GM18520 (cell line): ENCODE results near the gene TAS2R4.
"Not testable (repeated sequence)": the region's sequence is repeated elsewhere in the genome, so short reads cannot be mapped to it uniquely, and the experiment has no call there.

Experiments used
- ATAC-seq: cut with Tn5 transposase; IDR thresholded peaks from one replicate; pipeline ENCODE4 v1.9.1; 2021; ENCODE audit not compliant: unreplicated experiment

TAS2R4 gene, protein sequence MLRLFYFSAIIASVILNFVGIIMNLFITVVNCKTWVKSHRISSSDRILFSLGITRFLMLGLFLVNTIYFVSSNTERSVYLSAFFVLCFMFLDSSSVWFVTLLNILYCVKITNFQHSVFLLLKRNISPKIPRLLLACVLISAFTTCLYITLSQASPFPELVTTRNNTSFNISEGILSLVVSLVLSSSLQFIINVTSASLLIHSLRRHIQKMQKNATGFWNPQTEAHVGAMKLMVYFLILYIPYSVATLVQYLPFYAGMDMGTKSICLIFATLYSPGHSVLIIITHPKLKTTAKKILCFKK

DNA sequence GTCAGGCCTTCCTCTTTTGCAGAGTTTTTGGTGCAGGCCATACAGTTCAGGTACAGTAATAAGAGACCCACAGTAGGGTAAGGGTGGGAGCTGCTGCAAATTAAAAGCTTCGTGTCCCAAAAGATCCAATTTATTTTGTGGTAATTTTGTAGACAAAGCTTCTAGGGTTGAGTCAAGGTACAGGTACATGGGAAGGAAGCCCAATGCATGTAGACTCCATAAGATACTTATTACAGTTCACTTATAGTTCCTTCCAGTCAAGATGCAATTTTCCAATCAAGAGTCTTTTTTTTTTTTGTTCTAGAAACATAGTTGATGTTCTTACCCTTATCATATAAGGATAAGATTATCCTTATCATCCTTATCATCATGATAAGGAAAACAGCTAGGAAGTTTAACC, at the start of gene TAS2R4:
TSS of gene TAS2R4 (plus strand) at position 301 of the 400 bp plus-strand sequence. CDS start 1,815 bp downstream, outside the sequence.
- no peak for ATAC-seq

- no peak for ATAC-seq
Measured at GRCh38 chr7:141729020-141729419, 47.5 kb upstream of the TAS2R4 start.

- no peak for ATAC-seq
Measured at GRCh38 chr7:141731476-141732149, 44.9 kb upstream of the TAS2R4 start.

DNA sequence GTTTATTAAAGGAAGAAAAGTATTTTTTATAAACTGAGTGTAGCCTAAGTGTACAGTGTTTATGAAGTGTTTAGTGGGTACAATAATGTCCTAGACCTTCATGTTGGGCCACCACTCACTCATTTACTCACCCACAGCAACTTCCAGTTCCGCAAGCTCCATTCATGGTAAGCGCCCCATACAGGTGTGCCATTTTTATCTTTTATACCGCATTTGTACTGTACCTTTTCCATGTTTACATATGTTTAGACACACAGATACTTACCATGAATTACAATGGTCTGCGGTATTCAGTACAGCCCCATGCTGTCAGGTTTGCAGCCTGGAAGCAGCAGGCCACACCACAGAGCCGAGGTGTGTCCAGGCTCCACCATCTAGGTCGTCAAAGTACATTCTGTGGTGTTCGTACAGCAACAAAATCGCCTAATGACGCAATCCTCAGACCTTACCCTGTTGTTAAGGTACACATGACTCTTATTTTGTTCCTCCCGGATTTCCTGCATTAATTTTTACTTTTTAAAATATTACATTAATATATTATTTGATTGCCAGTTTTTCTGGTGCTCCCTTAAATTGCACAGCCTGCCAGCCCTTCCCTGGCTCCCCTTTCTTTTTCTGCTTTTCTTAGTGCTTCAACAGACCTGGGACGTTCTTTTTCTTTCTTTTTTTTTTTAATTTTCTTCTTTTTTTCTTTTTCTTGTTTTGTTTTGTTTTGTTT, 39.2 kb upstream of the TAS2R4 start:
- no peak for ATAC-seq

DNA sequence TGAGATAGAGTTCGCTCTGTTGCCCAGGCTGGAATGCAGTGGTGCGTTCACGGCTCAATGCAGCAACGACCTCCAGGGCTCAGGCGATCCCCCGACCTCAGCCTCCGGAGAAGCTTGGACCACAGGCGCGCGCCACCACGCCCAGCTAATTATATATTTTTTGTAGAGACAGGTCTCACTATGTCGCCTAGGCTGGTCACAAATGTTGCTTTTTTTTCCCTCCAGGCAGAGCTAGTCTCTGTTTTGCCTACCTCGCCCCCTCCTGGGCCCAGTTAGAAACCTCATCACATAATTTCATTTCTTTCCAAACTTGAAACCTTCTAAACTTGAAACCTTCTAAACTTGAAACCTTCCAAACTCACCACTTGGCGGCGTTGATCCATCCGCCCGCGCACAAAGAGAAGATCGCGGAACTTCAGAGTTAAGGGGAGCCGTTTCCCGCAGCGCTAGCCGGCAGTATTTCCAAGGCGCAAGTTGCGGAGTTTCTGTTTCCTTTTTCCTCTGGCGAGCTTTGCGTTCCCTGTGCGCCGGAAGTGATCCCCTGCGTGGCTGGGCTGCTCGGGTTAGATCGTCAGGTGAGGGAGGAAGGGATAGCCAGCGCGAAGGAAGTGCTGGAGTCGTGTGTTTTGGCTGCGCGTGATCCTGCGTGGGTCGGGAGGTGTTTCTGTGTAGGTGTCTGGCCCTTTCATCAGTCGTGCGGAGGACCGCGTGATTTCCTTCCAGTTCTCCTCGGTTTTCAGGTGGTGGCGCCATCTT, 38.5 kb upstream of the TAS2R4 start, which contains the start of gene SSBP1:
TSS of gene SSBP1 (plus strand) at position 523 of the 756 bp plus-strand sequence. CDS start 809 bp downstream, outside the sequence.
- peak; percentile 90 for ATAC-seq

- ATAC-seq, result no peak
Measured at GRCh38 chr7:141738592-141739013, 37.9 kb upstream of the TAS2R4 start.

DNA sequence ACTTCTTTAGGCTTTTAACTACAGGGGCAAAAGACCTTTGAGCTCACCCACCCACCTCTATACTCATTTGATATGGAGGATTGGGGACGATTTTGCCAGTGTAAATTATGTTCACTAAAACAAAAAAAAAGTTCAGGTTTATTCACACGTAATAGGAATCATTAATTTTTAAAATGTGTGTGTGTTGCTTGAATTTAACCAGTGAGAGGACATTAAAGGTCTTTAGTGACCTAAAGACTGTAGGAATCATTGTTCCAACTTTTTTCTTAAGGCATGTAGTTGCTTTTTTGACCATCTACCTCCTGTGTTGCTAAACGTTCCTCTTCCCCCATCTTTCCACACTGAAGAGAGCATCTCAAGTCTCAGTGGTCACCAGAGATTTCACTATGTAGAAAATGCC, 37.2 kb upstream of the TAS2R4 start:
- no peak for ATAC-seq

DNA sequence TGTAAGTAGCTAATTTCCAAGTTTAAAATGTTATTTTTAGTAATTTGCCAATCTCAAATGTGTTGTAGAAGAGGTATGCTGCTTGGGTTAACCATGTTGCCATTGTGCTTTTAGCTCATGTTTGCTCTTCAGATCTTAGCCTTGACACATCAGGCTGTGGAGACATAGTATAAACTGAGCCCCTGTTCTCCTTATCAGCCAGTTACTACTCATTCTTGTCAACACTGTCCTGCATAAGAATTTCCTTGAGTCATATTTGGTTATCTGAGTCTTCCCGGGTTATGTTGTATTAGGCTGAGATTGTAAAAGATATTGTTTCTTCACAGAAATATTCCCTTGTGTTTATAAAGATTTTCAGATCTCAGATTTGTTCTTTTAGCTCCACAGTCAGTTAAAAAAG, 34.2 kb upstream of the TAS2R4 start:
- no peak for ATAC-seq

- ATAC-seq, result no peak
Measured at GRCh38 chr7:141744131-141744530, 32.3 kb upstream of the TAS2R4 start.

GRCh38 chr7:141748396-141748795, 28.1 kb upstream of the TAS2R4 start:
- ATAC-seq, result no peak

DNA sequence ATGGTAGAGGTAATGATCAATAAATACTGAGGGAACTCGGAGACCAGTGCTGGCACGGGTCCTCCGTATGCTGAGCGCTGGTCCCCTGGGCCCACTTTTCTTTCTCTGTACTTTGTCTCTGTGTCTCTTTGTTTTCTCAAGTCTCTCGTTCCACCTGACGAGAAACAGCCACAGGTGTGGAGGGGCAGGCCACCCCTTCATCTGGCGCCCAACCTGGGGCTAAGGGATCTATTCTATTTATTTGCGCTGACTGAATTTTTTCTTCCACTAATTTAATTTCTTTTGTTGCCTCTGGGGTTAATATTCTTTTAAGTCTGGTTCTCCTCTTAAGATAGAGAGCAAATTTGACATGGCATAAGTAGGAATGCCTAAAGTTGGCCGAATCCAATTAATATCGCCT, 24.6 kb upstream of the TAS2R4 start:
- ATAC-seq, result not testable (repeated sequence)

GRCh38 chr7:141752634-141753033, 23.8 kb upstream of the TAS2R4 start:
- no peak for ATAC-seq

- no peak for ATAC-seq
Measured at GRCh38 chr7:141754939-141755338, 21.5 kb upstream of the TAS2R4 start.

DNA sequence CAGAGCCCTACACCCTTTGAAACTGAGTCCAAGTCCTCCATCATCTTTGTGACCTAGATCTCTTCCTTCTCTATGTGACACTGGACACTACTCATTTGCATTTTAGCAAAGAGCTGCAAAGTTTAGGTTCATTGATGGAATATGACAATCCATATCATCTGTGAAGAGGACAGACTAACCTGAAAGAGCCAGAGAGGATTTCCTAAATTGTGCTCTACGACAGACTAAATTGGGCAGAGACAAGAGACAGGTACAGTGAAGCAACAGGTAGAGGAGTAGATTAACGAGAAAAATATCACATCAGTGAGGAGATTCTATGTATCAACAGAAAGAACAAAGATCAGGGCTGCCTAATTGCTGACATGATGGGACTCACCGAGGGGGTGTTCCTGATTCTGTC, 12.7 kb upstream of the TAS2R4 start, which contains the start of gene TAS2R3:
TSS of gene TAS2R3 (plus strand) at position 301 of the 400 bp plus-strand sequence. CDS start at position 363, 62 bp downstream.
- no peak for ATAC-seq

GRCh38 chr7:141770083-141770583, 6.3 kb upstream of the TAS2R4 start:
- not testable (repeated sequence) for ATAC-seq

- peak; percentile 77 for ATAC-seq
Measured at GRCh38 chr7:141785706-141786552, 9.5 kb downstream of the TAS2R4 start.

DNA sequence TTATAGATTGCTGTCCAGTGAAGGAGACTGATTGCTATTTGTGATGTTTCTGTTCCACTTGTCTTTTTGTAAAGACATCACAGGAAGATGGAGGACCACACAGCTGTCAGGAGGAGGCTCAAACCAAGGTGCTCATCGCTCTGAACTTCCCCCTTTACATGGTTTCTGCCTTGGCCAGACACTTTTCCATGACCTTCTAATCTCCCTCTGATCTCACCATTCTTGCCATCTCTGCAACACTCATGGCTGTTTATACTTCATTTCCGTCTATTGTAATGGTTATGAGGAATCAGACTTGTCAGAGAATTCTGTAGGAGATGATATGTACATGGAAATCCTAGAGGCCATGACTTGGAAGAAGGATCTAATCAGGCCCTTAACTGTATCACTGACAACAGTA, 11.8 kb downstream of the TAS2R4 start:
- ATAC-seq, result no peak

DNA sequence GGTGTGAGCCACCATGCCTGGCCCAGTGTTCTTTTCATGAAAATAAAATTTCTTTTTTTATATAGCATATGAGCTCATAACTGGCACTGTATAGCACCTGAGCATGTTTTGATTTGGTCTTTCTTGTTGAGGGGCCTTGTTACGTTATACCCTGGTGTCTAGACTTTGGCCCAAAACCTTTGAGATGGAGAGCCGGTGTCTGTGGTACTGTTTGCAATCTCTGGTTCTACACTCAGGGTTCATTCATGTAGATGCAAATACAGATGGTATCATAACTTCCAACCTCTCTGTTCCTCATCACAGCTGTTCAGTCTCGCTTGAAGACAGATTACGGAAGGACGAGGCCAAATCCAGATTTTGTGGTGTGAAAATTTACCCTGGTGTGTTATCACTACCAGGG, 13.4 kb downstream of the TAS2R4 start, which contains the start of gene TAS2R5:
TSS of gene TAS2R5 (plus strand) at position 301 of the 400 bp plus-strand sequence. CDS start 145 bp downstream, outside the sequence.
- no peak for ATAC-seq

DNA sequence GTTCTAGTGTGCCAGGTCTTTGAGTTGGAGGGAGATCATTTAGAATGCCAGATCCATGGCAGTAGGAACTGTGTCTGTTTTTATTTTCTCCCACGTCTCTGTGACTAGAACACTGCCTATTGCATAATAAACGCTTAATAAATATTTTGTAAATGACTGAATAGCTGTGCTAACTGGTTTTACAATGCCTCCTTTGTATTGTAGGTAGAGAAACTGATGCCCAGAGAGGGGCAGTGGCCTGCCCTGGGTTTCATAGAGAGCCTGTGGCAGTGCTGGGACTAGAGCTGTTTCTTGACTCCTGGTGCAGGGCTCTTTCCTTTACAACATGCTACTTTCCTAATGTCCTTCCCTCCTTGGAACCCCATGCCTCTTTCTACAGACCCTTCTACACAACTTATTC, 16.1 kb downstream of the TAS2R4 start:
- ATAC-seq, result no peak

- ATAC-seq, result no peak
Measured at GRCh38 chr7:141820067-141820466, 43.6 kb downstream of the TAS2R4 start.
